ENCODE measurements around the gene WDR88. TPM values are rescaled to one million over a fixed set of nuclear protein-coding genes. Genes with fewer than 3 reads are reported as not detected.

WDR88 gene
- total RNA-seq, 1 experiment from 2014 or later: 0.20 TPM

DNA sequence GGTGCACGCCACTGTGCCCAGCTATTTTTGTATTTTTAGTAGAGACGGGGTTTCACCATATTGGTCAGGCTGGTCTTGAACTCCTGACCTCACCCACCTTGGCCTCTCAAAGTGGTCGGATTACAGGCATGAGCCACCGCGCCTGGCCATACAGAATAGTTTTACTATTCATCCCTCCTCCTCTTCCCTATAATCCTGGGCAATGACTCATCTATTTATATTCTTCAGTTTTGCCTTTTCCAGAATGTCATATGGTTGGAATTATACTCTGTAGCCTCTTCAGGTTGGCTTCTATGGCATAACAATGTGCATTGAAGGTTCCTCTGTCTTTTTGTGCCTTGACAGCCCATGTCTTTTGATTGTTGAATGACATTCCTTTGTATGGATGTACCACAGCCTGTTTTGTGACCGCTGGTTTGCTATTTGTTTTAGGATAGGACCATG, 40.0 kb downstream of the WDR88 start:
- intact Hi-C loops (cut with micrococcal nuclease; ENCODE audit: unreplicated experiment): no loop called here
- Histone ChIP-seq H3K27me3 (replicated peaks; ENCODE audit: control insufficient read depth, insufficient read depth, low read length) (no peaks in the 10 kb centered on the region), H3K36me3 (ENCODE audit: control insufficient read depth, insufficient read depth, low read length) (no peaks in the 10 kb centered on the region; the same call in 1 of the 2 replicates), H3K4me3 (ENCODE audit: low read depth, low read length) (no peak overlapping the region), H3K4me1 (0 out of 2 replicates have a peak, but pooled peaks cover 5% of the 10 kb centered on the region), H3K9me3 (peaks cover 16% of the 10 kb centered on the region; the same call in 1 of the 2 replicates)
- POLR2A ChIA-PET: no interaction called here
- Mint-ChIP-seq H3K4me1 (ENCODE audit: low read depth, unreplicated experiment) (peaks cover 5% of the 10 kb centered on the region), H3K36me3 (ENCODE audit: insufficient read depth, unreplicated experiment) (peaks cover 9% of the 10 kb centered on the region), H3K27me3 (ENCODE audit: insufficient read depth, unreplicated experiment) (peaks cover 3% of the 10 kb centered on the region), H3K4me3 (ENCODE audit: unreplicated experiment) (no peak overlapping the region), H3K27ac (ENCODE audit: unreplicated experiment) (no peak overlapping the region), H3K9me3 (ENCODE audit: unreplicated experiment) (peaks cover 24% of the 10 kb centered on the region)
- CTCF ChIA-PET: interaction anchor here (1.4 kb wide), 1 partner anchor 12 kb away, joined by 3 read pairs; no protein-coding TSS in a partner anchor
- DNase-seq: no peak
- BruUV-seq (replicated peaks): no TSS peak
- TF ChIP-seq, protein P1, sequence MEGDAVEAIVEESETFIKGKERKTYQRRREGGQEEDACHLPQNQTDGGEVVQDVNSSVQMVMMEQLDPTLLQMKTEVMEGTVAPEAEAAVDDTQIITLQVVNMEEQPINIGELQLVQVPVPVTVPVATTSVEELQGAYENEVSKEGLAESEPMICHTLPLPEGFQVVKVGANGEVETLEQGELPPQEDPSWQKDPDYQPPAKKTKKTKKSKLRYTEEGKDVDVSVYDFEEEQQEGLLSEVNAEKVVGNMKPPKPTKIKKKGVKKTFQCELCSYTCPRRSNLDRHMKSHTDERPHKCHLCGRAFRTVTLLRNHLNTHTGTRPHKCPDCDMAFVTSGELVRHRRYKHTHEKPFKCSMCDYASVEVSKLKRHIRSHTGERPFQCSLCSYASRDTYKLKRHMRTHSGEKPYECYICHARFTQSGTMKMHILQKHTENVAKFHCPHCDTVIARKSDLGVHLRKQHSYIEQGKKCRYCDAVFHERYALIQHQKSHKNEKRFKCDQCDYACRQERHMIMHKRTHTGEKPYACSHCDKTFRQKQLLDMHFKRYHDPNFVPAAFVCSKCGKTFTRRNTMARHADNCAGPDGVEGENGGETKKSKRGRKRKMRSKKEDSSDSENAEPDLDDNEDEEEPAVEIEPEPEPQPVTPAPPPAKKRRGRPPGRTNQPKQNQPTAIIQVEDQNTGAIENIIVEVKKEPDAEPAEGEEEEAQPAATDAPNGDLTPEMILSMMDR (IDR thresholded peaks at IDR 0.05; ENCODE audit: insufficient read depth in 1 of 2, low read depth in 1 of 2, low read length in 1 of 2, severe bottlenecking in 1 of 2, unreplicated experiment in 1 of 2): no peak

GRCh38 chr19:33174186-33174585, 42.3 kb downstream of the WDR88 start:
- peaks cover 22% of the 10 kb centered on the region for H3K36me3 Mint-ChIP-seq (ENCODE audit: insufficient read depth, unreplicated experiment)
- no peak for DNase-seq
- no peaks in the 10 kb centered on the region for H3K9me3 ChIP-seq
- H3K4me3 Mint-ChIP-seq (ENCODE audit: unreplicated experiment): no peak overlapping the region
- BruUV-seq (replicated peaks): no TSS peak
- peaks cover 3% of the 10 kb centered on the region for H3K9me3 Mint-ChIP-seq (ENCODE audit: unreplicated experiment)
- no peaks in the 10 kb centered on the region; the same call in 1 of the 2 replicates for H3K36me3 ChIP-seq (ENCODE audit: control insufficient read depth, insufficient read depth, low read length)
- H3K4me3 ChIP-seq (ENCODE audit: low read depth, low read length): no peak overlapping the region
- 0 out of 2 replicates have a peak, but pooled peaks cover 5% of the 10 kb centered on the region for H3K4me1 ChIP-seq
- peaks cover 13% of the 10 kb centered on the region for H3K4me1 Mint-ChIP-seq (ENCODE audit: low read depth, unreplicated experiment)
- POLR2A ChIA-PET: interaction anchor here (0.9 kb wide), 1 partner anchor 200 kb away, joined by 3 read pairs; the partner anchor contains the start of gene CEBPG
- H3K27me3 Mint-ChIP-seq (ENCODE audit: insufficient read depth, unreplicated experiment): peaks cover 5% of the 10 kb centered on the region
- TF ChIP-seq, protein P1 (IDR thresholded peaks at IDR 0.05; ENCODE audit: insufficient read depth in 1 of 2, low read depth in 1 of 2, low read length in 1 of 2, severe bottlenecking in 1 of 2, unreplicated experiment in 1 of 2): no peak
- no peaks in the 10 kb centered on the region for H3K27me3 ChIP-seq (replicated peaks; ENCODE audit: control insufficient read depth, insufficient read depth, low read length)
- CTCF ChIA-PET: no interaction called here
- intact Hi-C loops (cut with micrococcal nuclease; ENCODE audit: unreplicated experiment): no loop called here
- H3K27ac Mint-ChIP-seq (ENCODE audit: unreplicated experiment): no peak overlapping the region

DNA sequence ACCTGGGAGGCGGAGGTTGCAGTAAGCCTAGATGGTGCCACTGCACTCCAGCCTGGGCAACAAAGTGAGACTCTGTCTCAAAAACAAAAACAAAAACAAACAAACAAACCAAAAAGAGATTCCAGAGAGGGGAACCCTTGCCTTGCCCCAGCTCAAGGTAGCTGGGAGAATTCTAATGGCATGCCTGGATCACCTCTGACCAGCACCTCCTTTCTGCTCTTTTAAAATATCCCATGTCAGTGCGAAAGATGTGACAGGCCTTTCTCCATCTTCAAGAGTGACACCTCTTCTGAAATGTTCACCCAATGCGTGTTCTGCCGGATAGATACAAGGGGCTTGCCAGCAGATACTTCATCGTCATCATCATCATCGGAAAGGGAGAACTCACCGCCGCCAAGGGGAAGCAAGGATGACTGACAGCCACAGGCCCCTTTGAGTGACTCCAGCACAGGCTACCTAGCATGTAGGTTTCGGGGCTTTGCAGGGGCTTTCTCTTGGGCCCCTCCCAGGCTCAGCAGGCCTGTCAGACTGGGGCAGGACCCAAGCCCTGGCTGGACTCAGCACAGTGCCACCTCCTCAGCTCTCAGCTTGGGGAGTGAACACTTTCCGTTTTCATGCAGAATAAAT, 43.4 kb downstream of the WDR88 start:
- Mint-ChIP-seq H3K9me3 (ENCODE audit: unreplicated experiment) (no peaks in the 10 kb centered on the region), H3K36me3 (ENCODE audit: insufficient read depth, unreplicated experiment) (peaks cover 22% of the 10 kb centered on the region), H3K4me3 (ENCODE audit: unreplicated experiment) (peak overlapping the region; percentile 94), H3K27me3 (ENCODE audit: insufficient read depth, unreplicated experiment) (peaks cover 5% of the 10 kb centered on the region), H3K4me1 (ENCODE audit: low read depth, unreplicated experiment) (peaks cover 13% of the 10 kb centered on the region), H3K27ac (ENCODE audit: unreplicated experiment) (no peak overlapping the region)
- ChIA-PET POLR2A (interaction anchor here (0.9 kb wide), 1 partner anchor 199 kb away, joined by 3 read pairs; the partner anchor contains the start of gene CEBPG), CTCF (interaction anchor here (0.6 kb wide), 1 partner anchor 48 kb away, joined by 3 read pairs; no protein-coding TSS in a partner anchor)
- H3K4me1 ChIP-seq: 0 out of 2 replicates have a peak, but pooled peaks cover 5% of the 10 kb centered on the region
- no peak for DNase-seq
- H3K36me3 ChIP-seq (ENCODE audit: control insufficient read depth, insufficient read depth, low read length): no peaks in the 10 kb centered on the region; the same call in 1 of the 2 replicates
- intact Hi-C loops (cut with micrococcal nuclease; ENCODE audit: unreplicated experiment): loop anchor here (5.0 kb wide), 1 partner anchor 127 kb away; the partner anchor contains the start of gene CEBPA
- no peaks in the 10 kb centered on the region for H3K27me3 ChIP-seq (replicated peaks; ENCODE audit: control insufficient read depth, insufficient read depth, low read length)
- no peak overlapping the region for H3K4me3 ChIP-seq (ENCODE audit: low read depth, low read length)
- no TSS peak for BruUV-seq (replicated peaks)
- H3K9me3 ChIP-seq: no peaks in the 10 kb centered on the region
- TF ChIP-seq, protein P1 (IDR thresholded peaks at IDR 0.05; ENCODE audit: insufficient read depth in 1 of 2, low read depth in 1 of 2, low read length in 1 of 2, severe bottlenecking in 1 of 2, unreplicated experiment in 1 of 2): no peak

Data from Caco-2 (cell line).